GM21737 (cell line): ENCODE results near the gene STUB1.
"Not testable (repeated sequence)": the region's sequence is repeated elsewhere in the genome, so short reads cannot be mapped to it uniquely, and the experiment has no call there.

Experiments
- ATAC-seq: cut with Tn5 transposase; IDR thresholded peaks from one replicate; pipeline ENCODE4 v1.9.1; 2021; ENCODE audit warnings: mild to moderate bottlenecking, moderate library complexity; ENCODE audit not compliant: unreplicated experiment

STUB1 gene

GRCh38 chr16:710500-711075 lies 30.4 kb downstream of the STUB1 start:
- no peak for ATAC-seq

- ATAC-seq = no peak
These were observed 30.9 kb downstream of the STUB1 start for GRCh38 chr16:711084-711483.

- ATAC-seq = no peak
These were observed 31.5 kb downstream of the STUB1 start for GRCh38 chr16:711548-712320.

- ATAC-seq = not testable (repeated sequence)
These were observed 32.6 kb downstream of the STUB1 start for GRCh38 chr16:712740-713250.

- ATAC-seq = no peak
These were observed 33.9 kb downstream of the STUB1 start for GRCh38 chr16:714079-714478.

GRCh38 chr16:714558-715476 lies 34.6 kb downstream of the STUB1 start, which contains the start of gene METRN:
Gene METRN, plus strand, starts transcription at chr16:715118. Its CDS starts 172 bp downstream, at chr16:715290.
- peak; percentile 66 for ATAC-seq

GRCh38 chr16:715477-716199 lies 35.4 kb downstream of the STUB1 start:
- ATAC-seq = no peak

- ATAC-seq = no peak
These were observed 36.0 kb downstream of the STUB1 start for GRCh38 chr16:716200-716568.

GRCh38 chr16:716768-717325 lies 36.6 kb downstream of the STUB1 start:
- no peak for ATAC-seq

- ATAC-seq = no peak
These were observed 37.4 kb downstream of the STUB1 start for GRCh38 chr16:717450-718245.

GRCh38 chr16:718389-718788 lies 38.2 kb downstream of the STUB1 start:
- no peak for ATAC-seq

GRCh38 chr16:718922-719321 lies 38.7 kb downstream of the STUB1 start:
- ATAC-seq = no peak

- ATAC-seq = no peak
These were observed 39.7 kb downstream of the STUB1 start for GRCh38 chr16:719815-720446.

GRCh38 chr16:720447-720989 lies 40.3 kb downstream of the STUB1 start:
- peak; percentile 25 for ATAC-seq

- ATAC-seq = peak; percentile 58
These were observed 41.0 kb downstream of the STUB1 start, which contains the start of gene ANTKMT for GRCh38 chr16:720990-721764. Gene ANTKMT, plus strand, starts transcription at chr16:721146. Its CDS starts 129 bp downstream, at chr16:721275.

- ATAC-seq = no peak
These were observed 41.7 kb downstream of the STUB1 start for GRCh38 chr16:721765-722540.
